CD14-positive monocyte (primary cell): ENCODE measurements around the gene SKIC8. TPM values are rescaled to one million over a fixed set of nuclear protein-coding genes. Genes with fewer than 3 reads are reported as not detected.

ENCODE experiments used
- DNase-seq, 3 donors: peaks; one replicate each; pipeline ENCODE4 v3.0.0-alpha.2; 2011 to 2022
- H2AFZ ChIP-seq: 2 replicates; pipeline ENCODE4 v1.6.0; 2012; ENCODE audit warnings: mild to moderate bottlenecking, low read depth, low read length, inconsistent platforms; ENCODE audit not compliant: insufficient read depth, poor library complexity, severe bottlenecking
- H3K27ac ChIP-seq, 2 donors: 1 replicate in 1 of 2; 2 replicates in 1 of 2; pipeline ENCODE4 v1.5.1; 2012 to 2013; ENCODE audit warnings: low read length in 2 of 2, control low read depth in 1 of 2, inconsistent platforms in 1 of 2, low read depth in 1 of 2, mild to moderate bottlenecking in 1 of 2
- H3K27me3 ChIP-seq, 2 donors: one replicate each; pipeline versions ENCODE4 v1.6.0 to v1.6.1; 2011 to 2013; ENCODE audit warnings: low read length in 2 of 2; ENCODE audit not compliant: control insufficient read depth in 2 of 2, insufficient read depth in 2 of 2
- H3K36me3 ChIP-seq, 2 donors: replicated peaks in 1 of 2; 1 replicate in 1 of 2; 2 replicates in 1 of 2; pipeline versions ENCODE4 v1.5.1 to v1.6.1; 2012 to 2013; ENCODE audit warnings: low read length in 2 of 2, control low read depth in 1 of 2, inconsistent platforms in 1 of 2, mild to moderate bottlenecking in 1 of 2; ENCODE audit not compliant: insufficient read depth in 2 of 2, control insufficient read depth in 1 of 2
- H3K4me1 ChIP-seq, 2 donors: 1 replicate in 1 of 2; 2 replicates in 1 of 2; pipeline versions ENCODE4 v1.5.1 to v1.6.1; 2012 to 2013; ENCODE audit warnings: low read length in 2 of 2, control low read depth in 1 of 2, inconsistent platforms in 1 of 2, mild to moderate bottlenecking in 1 of 2, moderate library complexity in 1 of 2; ENCODE audit not compliant: insufficient read depth in 2 of 2, control insufficient read depth in 1 of 2
- H3K4me2 ChIP-seq: replicated peaks from 2 replicates; pipeline ENCODE3; 2012; ENCODE audit warnings: low read length, moderate library complexity, mild to moderate bottlenecking; ENCODE audit not compliant: poor library complexity, severe bottlenecking; ENCODE audit errors: extremely low read depth
- H3K4me3 ChIP-seq, 3 experiments: fragments of 200-600 bp in 1 of 3; sonication (generic) in 1 of 3; replicated peaks in 1 of 3; 1 replicate in 2 of 3; 2 replicates in 1 of 3; pipeline ENCODE4 v1.5.1; 2011 to 2013; ENCODE audit warnings: low read length in 3 of 3, mild to moderate bottlenecking in 3 of 3, control low read depth in 2 of 3, low read depth in 2 of 3, inconsistent platforms in 1 of 3, moderate library complexity in 1 of 3
- H3K79me2 ChIP-seq: 2 replicates; pipeline ENCODE4 v1.6.0; 2012; ENCODE audit warnings: mild to moderate bottlenecking, control low read depth, inconsistent platforms, low read length, moderate library complexity; ENCODE audit not compliant: insufficient read depth
- H3K9ac ChIP-seq: 2 replicates; pipeline ENCODE4 v1.6.0; 2017; ENCODE audit warnings: low read length, mild to moderate bottlenecking; ENCODE audit not compliant: insufficient read depth, poor library complexity, severe bottlenecking
- H3K9me3 ChIP-seq, 2 donors: replicated peaks in 1 of 2; 1 replicate in 1 of 2; 2 replicates in 1 of 2; pipeline versions ENCODE4 v1.5.1 to v1.6.1; 2012 to 2013; ENCODE audit warnings: low read length in 2 of 2, control low read depth in 1 of 2; ENCODE audit not compliant: control insufficient read depth in 1 of 2, insufficient read depth in 1 of 2
- H4K20me1 ChIP-seq: 2 replicates; pipeline ENCODE4 v1.6.0; 2012; ENCODE audit warnings: mild to moderate bottlenecking, low read length, control low read depth, moderate library complexity; ENCODE audit not compliant: insufficient read depth
- H3K27ac Mint-ChIP-seq, 7 donors: one replicate each; pipeline ENCODE4 v1.8.0; 2020; ENCODE audit warnings: mild to moderate bottlenecking in 7 of 7, mixed read lengths in 7 of 7, moderate library complexity in 6 of 7, inconsistent platforms in 2 of 7
- H3K27me3 Mint-ChIP-seq, 3 donors: one replicate each; pipeline ENCODE4 v1.8.0; 2021 to 2022; ENCODE audit warnings: low read depth in 3 of 3, mild to moderate bottlenecking in 3 of 3, mixed read lengths in 3 of 3, moderate library complexity in 3 of 3, inconsistent platforms in 1 of 3
- H3K36me3 Mint-ChIP-seq, 2 donors: one replicate each; pipeline ENCODE4 v1.8.0; 2020; ENCODE audit warnings: mixed read lengths in 2 of 2, inconsistent platforms in 1 of 2, mild to moderate bottlenecking in 1 of 2
- H3K4me1 Mint-ChIP-seq: one replicate; pipeline ENCODE4 v1.8.0; 2020; ENCODE audit warnings: mild to moderate bottlenecking, mixed read lengths
- H3K4me3 Mint-ChIP-seq, 2 donors: one replicate each; pipeline ENCODE4 v1.8.0; 2020; ENCODE audit warnings: mild to moderate bottlenecking in 2 of 2, mixed read lengths in 2 of 2, moderate library complexity in 1 of 2
- H3K9me3 Mint-ChIP-seq, 7 donors: one replicate each; pipeline ENCODE4 v1.8.0; 2020 to 2022; ENCODE audit warnings: mixed read lengths in 7 of 7, mild to moderate bottlenecking in 6 of 7, moderate library complexity in 6 of 7, inconsistent platforms in 2 of 7
- WGBS: methylation state at CpG from one replicate; pipeline ENCODE4 v1.1.5; 2013; ENCODE audit warnings: missing lambda C conversion rate; ENCODE audit not compliant: insufficient coverage; 5-methylcytosine and 5-hydroxymethylcytosine counted together
- intact Hi-C, 2 donors: fragments of 100-400 bp; cut with micrococcal nuclease; formaldehyde crosslinking; loops; one replicate each; pipeline versions ENCODE4 v1.15.0 to v1.15.1; 2023
- polyA plus RNA-seq, 3 donors: library from polyadenylated mRNA; depleted of rRNA in 1 of 3; unstranded in 2 of 3; stranded (reverse) in 1 of 3; fragments of 300-500 nt in 2 of 3; fragments of >200 nt in 1 of 3; fragmentation: Illumina TruSeq in 2 of 3; gene quantifications; 1 replicate in 2 of 3; 2 replicates in 1 of 3; pipeline ENCODE4 v1.2.3, GENCODE V29; 2012 to 2021
- TF ChIP-seq, protein P1 (sequence below): fragments of 200-600 bp; IDR thresholded peaks from one replicate; pipeline ENCODE4 v1.8.0; 2022; ENCODE audit warnings: antibody characterized with exemption, mild to moderate bottlenecking

Gene SKIC8
- polyA plus RNA-seq, 3 donors, result 59.8 to 123 (median 88.0) TPM

DNA sequence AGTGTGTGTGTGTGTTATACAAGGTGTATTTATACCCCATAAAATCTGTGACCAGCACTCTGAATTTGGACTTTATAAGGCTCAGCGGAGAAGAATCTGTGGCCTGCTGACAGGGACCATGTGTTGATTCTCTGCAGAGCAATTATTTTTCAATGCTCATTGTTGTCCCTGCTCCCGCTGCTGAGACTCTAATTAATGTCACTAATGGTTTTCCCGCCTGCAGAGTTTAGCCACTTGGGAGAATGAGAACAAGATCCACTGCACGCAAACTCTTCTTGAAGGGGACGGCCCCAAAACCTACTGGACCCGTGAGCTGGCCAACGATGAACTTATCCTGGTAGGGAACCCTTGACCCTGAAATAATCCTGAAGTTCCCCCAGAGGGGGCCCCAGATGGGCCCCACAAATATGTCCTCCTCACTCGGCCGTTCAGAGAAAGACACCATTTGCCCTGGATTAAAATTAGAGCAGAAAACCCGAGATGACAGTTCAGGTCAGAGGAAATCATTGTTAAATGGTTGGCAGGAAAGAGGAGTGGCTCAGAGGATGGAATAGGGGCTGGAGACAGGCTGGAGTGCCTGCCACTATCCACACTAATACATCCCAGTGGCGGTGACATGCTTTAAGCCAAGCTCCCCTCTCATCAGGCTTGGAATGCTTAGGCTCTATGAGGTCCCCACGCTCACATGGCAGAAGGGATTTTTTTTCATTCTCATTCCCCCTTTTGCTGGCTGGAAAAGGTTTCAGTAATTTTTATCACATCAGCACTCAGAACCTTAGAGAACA lies 44.1 kb upstream of the SKIC8 start:
- no peak overlapping the region for H3K27ac Mint-ChIP-seq
- Histone ChIP-seq H3K36me3 (no peaks in the 10 kb centered on the region), H3K4me1 (peaks cover 11 to 17% of the 10 kb centered on the region in 2 donors), H3K4me3 (no peak overlapping the region), H3K9ac (no peak overlapping the region), H3K4me2 (no peak overlapping the region), H3K27ac (no peak overlapping the region), H2AFZ (no peak overlapping the region), H3K9me3 (peaks cover 0 to 9% of the 10 kb centered on the region in 2 donors), H3K79me2 (no peaks in the 10 kb centered on the region), H3K27me3 (peaks cover 41 to 53% of the 10 kb centered on the region in 2 donors), H4K20me1 (no peaks in the 10 kb centered on the region)
- peaks cover 12% of the 10 kb centered on the region for H3K4me1 Mint-ChIP-seq
- H3K27me3 Mint-ChIP-seq, result peaks cover 50 to 54% (median 53%) of the 10 kb centered on the region in 3 donors
- peak overlapping the region in 1 of 2 donors; percentile 13 for H3K4me3 Mint-ChIP-seq
- H3K36me3 Mint-ChIP-seq, result no peaks in the 10 kb centered on the region
- TF ChIP-seq, protein P1, sequence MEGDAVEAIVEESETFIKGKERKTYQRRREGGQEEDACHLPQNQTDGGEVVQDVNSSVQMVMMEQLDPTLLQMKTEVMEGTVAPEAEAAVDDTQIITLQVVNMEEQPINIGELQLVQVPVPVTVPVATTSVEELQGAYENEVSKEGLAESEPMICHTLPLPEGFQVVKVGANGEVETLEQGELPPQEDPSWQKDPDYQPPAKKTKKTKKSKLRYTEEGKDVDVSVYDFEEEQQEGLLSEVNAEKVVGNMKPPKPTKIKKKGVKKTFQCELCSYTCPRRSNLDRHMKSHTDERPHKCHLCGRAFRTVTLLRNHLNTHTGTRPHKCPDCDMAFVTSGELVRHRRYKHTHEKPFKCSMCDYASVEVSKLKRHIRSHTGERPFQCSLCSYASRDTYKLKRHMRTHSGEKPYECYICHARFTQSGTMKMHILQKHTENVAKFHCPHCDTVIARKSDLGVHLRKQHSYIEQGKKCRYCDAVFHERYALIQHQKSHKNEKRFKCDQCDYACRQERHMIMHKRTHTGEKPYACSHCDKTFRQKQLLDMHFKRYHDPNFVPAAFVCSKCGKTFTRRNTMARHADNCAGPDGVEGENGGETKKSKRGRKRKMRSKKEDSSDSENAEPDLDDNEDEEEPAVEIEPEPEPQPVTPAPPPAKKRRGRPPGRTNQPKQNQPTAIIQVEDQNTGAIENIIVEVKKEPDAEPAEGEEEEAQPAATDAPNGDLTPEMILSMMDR, result no peak
- intact Hi-C loops, result no loop called here
- WGBS, result 90% methylated on average over 9 of the region's 12 CpGs
- no peak for DNase-seq
- H3K9me3 Mint-ChIP-seq, result peaks cover 0 to 5% (median 0%) of the 10 kb centered on the region in 7 donors

DNA sequence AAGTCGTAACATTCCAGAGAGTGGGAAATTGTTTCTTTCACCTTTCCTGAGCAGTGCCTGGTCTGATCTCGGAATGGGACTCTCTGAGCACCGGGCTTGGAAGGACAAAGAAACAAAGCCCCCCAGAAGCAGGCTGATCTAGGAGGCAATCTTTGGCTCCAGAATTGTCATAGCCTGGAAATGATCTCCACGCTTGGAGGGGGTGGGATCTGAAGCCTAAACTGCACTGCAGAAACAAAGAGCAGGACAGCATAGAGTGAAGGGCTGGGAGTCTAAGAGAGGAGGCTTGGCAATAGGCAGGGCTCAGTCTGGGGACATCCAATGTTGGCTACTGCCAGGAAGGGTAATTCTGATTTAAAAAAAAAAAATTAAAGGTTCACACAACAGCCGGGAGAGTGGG lies 42.6 kb upstream of the SKIC8 start:
- Histone ChIP-seq H3K9ac (no peak overlapping the region), H3K4me3 (no peak overlapping the region), H2AFZ (no peak overlapping the region), H4K20me1 (no peaks in the 10 kb centered on the region), H3K27ac (no peak overlapping the region), H3K4me2 (no peak overlapping the region), H3K9me3 (peaks cover 0 to 9% of the 10 kb centered on the region in 2 donors), H3K79me2 (no peaks in the 10 kb centered on the region), H3K27me3 (peaks cover 41 to 62% of the 10 kb centered on the region in 2 donors), H3K4me1 (peaks cover 11 to 17% of the 10 kb centered on the region in 2 donors), H3K36me3 (no peaks in the 10 kb centered on the region)
- H3K4me1 Mint-ChIP-seq, result peaks cover 12% of the 10 kb centered on the region
- WGBS, result 72% methylated on average over 3 of the region's 5 CpGs
- peak overlapping the region in 1 of 2 donors; percentile 83 for H3K4me3 Mint-ChIP-seq
- DNase-seq, result no peak
- peaks cover 60% of the 10 kb centered on the region in 3 donors for H3K27me3 Mint-ChIP-seq
- intact Hi-C loops, result no loop called here
- peaks cover 0 to 8% (median 0%) of the 10 kb centered on the region in 7 donors for H3K9me3 Mint-ChIP-seq
- TF ChIP-seq, protein P1, result no peak
- no peak overlapping the region for H3K27ac Mint-ChIP-seq
- H3K36me3 Mint-ChIP-seq, result no peaks in the 10 kb centered on the region
